ENCODE data around the gene NUF2. TPM values are rescaled to one million over a fixed set of nuclear protein-coding genes. Genes with fewer than 3 reads are reported as not detected.

The NUF2 gene
- total and polyA plus RNA-seq, 2 of the 8 experiments (the other 6 are each of a cell fraction or from before 2014, with no cell fraction given): 12.1 to 28.3 TPM

DNA sequence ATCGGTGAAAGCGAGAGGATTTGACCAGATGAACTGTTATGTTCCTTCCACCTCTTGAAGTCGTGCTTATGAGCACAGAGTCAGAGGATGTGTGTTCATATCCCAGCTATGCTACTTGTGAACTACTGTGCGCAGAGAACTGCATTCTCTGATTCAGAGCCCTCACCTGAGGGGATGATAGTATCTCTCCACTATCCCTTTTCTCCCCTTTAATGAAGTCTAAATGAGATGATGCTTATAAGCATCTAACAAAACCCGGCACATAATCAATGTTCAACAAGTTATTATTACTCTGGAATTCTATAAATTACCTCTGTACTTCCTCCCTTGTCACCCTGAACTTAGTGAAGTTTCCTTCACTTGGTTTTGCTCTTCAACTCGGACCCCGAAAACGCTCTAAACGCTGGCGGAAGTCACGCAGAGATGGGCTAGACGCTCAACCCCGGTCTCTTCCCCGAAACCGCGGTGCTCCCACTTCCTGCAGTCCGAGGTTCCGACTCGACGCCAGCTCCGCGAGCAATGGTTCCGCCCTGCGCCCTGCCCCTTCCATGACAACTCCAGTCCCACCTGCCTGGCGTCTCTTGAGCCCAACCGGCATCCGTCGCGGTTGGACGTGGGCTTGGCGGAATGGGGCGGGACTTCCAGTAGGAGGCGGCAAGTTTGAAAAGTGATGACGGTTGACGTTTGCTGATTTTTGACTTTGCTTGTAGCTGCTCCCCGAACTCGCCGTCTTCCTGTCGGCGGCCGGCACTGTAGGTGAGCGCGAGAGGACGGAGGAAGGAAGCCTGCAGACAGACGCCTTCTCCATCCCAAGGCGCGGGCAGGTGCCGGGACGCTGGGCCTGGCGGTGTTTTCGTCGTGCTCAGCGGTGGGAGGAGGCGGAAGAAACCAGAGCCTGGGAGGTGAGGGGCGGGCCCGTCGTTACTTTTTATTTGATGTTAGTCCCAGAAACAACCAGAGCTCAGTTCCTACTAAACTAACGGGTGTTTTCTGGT lies at the start of gene NUF2 (continued):
- TF ChIP-seq SAP30 (IDR thresholded peaks at IDR 0.05; ENCODE audit: insufficient read depth, insufficient replicate concordance, low read length) (peak; percentile 99), USF2 (IDR thresholded peaks at IDR 0.05; ENCODE audit: low read length) (no peak), TCF12 (IDR thresholded peaks at IDR 0.05; ENCODE audit: low read depth, low read length) (peak; percentile 88; the same call in 1 of the 2 replicates), POLR2A (IDR thresholded peaks at IDR 0.05; ENCODE audit: control extremely low read depth in 1 of 2, low read depth in 2 of 2, low read length in 2 of 2) (peak; percentile 60 to 61), TBP (IDR thresholded peaks at IDR 0.05; ENCODE audit: low read depth, low read length) (peak; percentile 85), MAFK (IDR thresholded peaks at IDR 0.05; ENCODE audit: low read depth, low read length) (peak; percentile 36; the same call in 1 of the 2 replicates), JUND (IDR thresholded peaks at IDR 0.05; ENCODE audit: low read length) (peak; percentile 79), TEAD4 (IDR thresholded peaks at IDR 0.05; ENCODE audit: low read depth, low read length) (peak; percentile 80; the same call in 1 of the 2 replicates), BACH1 (IDR thresholded peaks at IDR 0.05; ENCODE audit: low read length) (no peak), TAF7 (optimal IDR thresholded peaks at IDR 0.05; ENCODE audit: borderline replicate concordance, low read depth, low read length) (peak; percentile 81), CTBP2 (IDR thresholded peaks at IDR 0.05; ENCODE audit: borderline replicate concordance, insufficient read depth, insufficient read length, low read length) (peak; percentile 44), EGR1 (IDR thresholded peaks at IDR 0.05; ENCODE audit: borderline replicate concordance, low read depth, low read length) (peak; percentile 72), SP4 (IDR thresholded peaks at IDR 0.05; ENCODE audit: low read length) (peak; percentile 95; the same call in 1 of the 2 replicates), ATF3 (IDR thresholded peaks at IDR 0.05; ENCODE audit: insufficient read depth, low read depth, low read length) (no peak), HDAC2 (IDR thresholded peaks at IDR 0.05; ENCODE audit: borderline replicate concordance in 1 of 2, low read depth in 2 of 2, low read length in 2 of 2) (no peak; a peak in 2 of 4 replicates), HDAC6 (IDR thresholded peaks at IDR 0.05; ENCODE audit: low read depth, low read length) (no peak), KDM4A (IDR thresholded peaks at IDR 0.05; ENCODE audit: low read depth, low read length, severe bottlenecking) (peak; percentile 41), POLR2AphosphoS5 (IDR thresholded peaks at IDR 0.05; ENCODE audit: low read depth, low read length) (peak; percentile 76), ZNF274 (IDR thresholded peaks at IDR 0.05; ENCODE audit: borderline replicate concordance, extremely low read depth, low read length) (no peak), NANOG (IDR thresholded peaks at IDR 0.05; ENCODE audit: insufficient read depth, low read depth, low read length, poor library complexity, severe bottlenecking) (peak; percentile 35)
- TF ChIP-seq, protein P1, sequence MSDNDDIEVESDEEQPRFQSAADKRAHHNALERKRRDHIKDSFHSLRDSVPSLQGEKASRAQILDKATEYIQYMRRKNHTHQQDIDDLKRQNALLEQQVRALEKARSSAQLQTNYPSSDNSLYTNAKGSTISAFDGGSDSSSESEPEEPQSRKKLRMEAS (IDR thresholded peaks at IDR 0.05): peak; percentile 94

Data from H1 (cell line).